SK-N-SH (cell line): Measurements from ENCODE around the gene PLXNA4. TPM values are rescaled to one million over a fixed set of nuclear protein-coding genes. Genes with fewer than 3 reads are reported as not detected.

Experiments
- CTCF ChIA-PET: fragments of 300-600, 350-600 bp; formaldehyde crosslinking; extraction: SDS; loops from one replicate; lab custom pipeline; 2021; lab: Yijun Ruan, JAX
- POLR2A ChIA-PET: fragments of 350-600 bp; sonication (Branson Sonifier 250); formaldehyde crosslinking; extraction: SDS; loops from one replicate; lab custom pipeline; 2020; ENCODE audit warnings: antibody characterized with exemption, inconsistent platforms; lab: Yijun Ruan, JAX
- DNase-seq: peaks from one replicate; pipeline ENCODE4 v3.0.0; 2012
- H2AFZ ChIP-seq: fragments of 200-600 bp; sonication (generic); 2 replicates; pipeline ENCODE4 v1.8.1; 2016; ENCODE audit warnings: antibody characterized with exemption, mild to moderate bottlenecking, low read depth
- H3F3A ChIP-seq: fragments of 200-600 bp; sonication (generic); replicated peaks from 2 replicates; pipeline ENCODE3; 2016; ENCODE audit warnings: antibody characterized with exemption, mild to moderate bottlenecking; ENCODE audit not compliant: insufficient read depth
- H3K27ac ChIP-seq, 2 experiments: fragments of 200-500 bp in 1 of 2; fragments of 200-600 bp in 1 of 2; sonication (Bioruptor generic) in 1 of 2; sonication (generic), shearing (Covaris generic) in 1 of 2; 2 replicates each; pipeline versions ENCODE4 v1.5.1 to v1.6.1; 2014 to 2016; ENCODE audit warnings: low read depth in 2 of 2, inconsistent platforms in 1 of 2, low read length in 1 of 2, mild to moderate bottlenecking in 1 of 2, mixed read lengths in 1 of 2
- H3K27me3 ChIP-seq: fragments of 200-600 bp; sonication (generic), shearing (Covaris generic); 2 replicates; pipeline ENCODE4 v1.6.1; 2016; ENCODE audit warnings: mixed run types; ENCODE audit not compliant: insufficient read depth
- H3K36me3 ChIP-seq, 2 experiments: fragments of 200-500 bp in 1 of 2; fragments of 200-600 bp in 1 of 2; sonication (Bioruptor generic) in 1 of 2; sonication (generic) in 1 of 2; replicated peaks in 1 of 2; 2 replicates each; pipeline versions ENCODE3 to v1.5.1; 2014 to 2016; ENCODE audit warnings: low read length in 1 of 2, mild to moderate bottlenecking in 1 of 2; ENCODE audit not compliant: insufficient read depth in 2 of 2, control insufficient read depth in 1 of 2
- H3K4me1 ChIP-seq, 2 experiments: fragments of 200-500 bp in 1 of 2; fragments of 200-600 bp in 1 of 2; sonication (Bioruptor generic) in 1 of 2; sonication (generic), shearing (Covaris generic) in 1 of 2; 2 replicates each; pipeline versions ENCODE4 v1.5.1 to v1.6.1; 2014 to 2016; ENCODE audit warnings: low read depth in 1 of 2, low read length in 1 of 2, mixed run types in 1 of 2; ENCODE audit not compliant: insufficient read depth in 2 of 2, control insufficient read depth in 1 of 2
- H3K4me2 ChIP-seq: fragments of 200-600 bp; sonication (generic), shearing (Covaris generic); 2 replicates; pipeline ENCODE4 v1.6.1; 2017; ENCODE audit warnings: mixed run types
- H3K4me3 ChIP-seq, 2 experiments: fragments of 200-500 bp in 1 of 2; fragments of 200-600 bp in 1 of 2; sonication (Bioruptor generic) in 1 of 2; sonication (generic), shearing (Covaris generic) in 1 of 2; 2 replicates each; pipeline versions ENCODE4 v1.5.1 to v1.8.1; 2014 to 2016; ENCODE audit warnings: low read depth in 2 of 2, inconsistent platforms in 1 of 2, low read length in 1 of 2, mild to moderate bottlenecking in 1 of 2, mixed read lengths in 1 of 2, moderate library complexity in 1 of 2
- H3K79me2 ChIP-seq: fragments of 200-600 bp; sonication (generic); 2 replicates; pipeline ENCODE4 v1.8.1; 2017; ENCODE audit warnings: mild to moderate bottlenecking; ENCODE audit not compliant: insufficient read depth
- H3K9ac ChIP-seq: fragments of 200-600 bp; sonication (generic); 2 replicates; pipeline ENCODE4 v1.6.1; 2017; ENCODE audit warnings: mixed run types
- H3K9me2 ChIP-seq: fragments of 200-600 bp; sonication (generic); 2 replicates; pipeline ENCODE4 v1.6.1; 2017; ENCODE audit warnings: mixed run types
- H3K9me3 ChIP-seq: fragments of 200-600 bp; sonication (generic); 2 replicates; pipeline ENCODE4 v1.6.1; 2017; ENCODE audit warnings: mixed run types, mild to moderate bottlenecking, moderate library complexity
- H4K20me1 ChIP-seq: fragments of 200-600 bp; sonication (generic); 2 replicates; pipeline ENCODE4 v1.6.1; 2017; ENCODE audit warnings: mild to moderate bottlenecking, mixed run types; ENCODE audit not compliant: insufficient read depth
- CTCF ChIP-seq: fragments of 200-600 bp; sonication (generic); IDR thresholded peaks from 2 replicates; pipeline ENCODE4 v1.6.1; 2017; ENCODE audit warnings: antibody characterized with exemption, mild to moderate bottlenecking, moderate library complexity
- EP300 ChIP-seq, 2 experiments: IDR thresholded peaks; 2 replicates each; pipeline versions ENCODE4 v1.4.0 to v1.6.1; 2012; ENCODE audit warnings: borderline replicate concordance in 1 of 2, low read depth in 1 of 2, low read length in 1 of 2
- EZH2phosphoT487 ChIP-seq: fragments of 200-600 bp; sonication (generic); IDR thresholded peaks from 2 replicates; pipeline ENCODE4 v1.6.1; 2017; ENCODE audit warnings: low read depth, mixed run types, mild to moderate bottlenecking, antibody characterized with exemption, moderate library complexity, borderline replicate concordance
- FOXJ3 ChIP-seq: sonication (generic); formaldehyde crosslinking; IDR thresholded peaks from 2 replicates; pipeline ENCODE4 v1.5.1; 2020; ENCODE audit warnings: mild to moderate bottlenecking, missing genetic modification reagents
- FOXM1 ChIP-seq: IDR thresholded peaks from 2 replicates; pipeline ENCODE4 v1.4.0; 2012; ENCODE audit warnings: low read depth, mild to moderate bottlenecking
- GABPA ChIP-seq: IDR thresholded peaks from 2 replicates; pipeline ENCODE4 v1.4.0; 2012; ENCODE audit warnings: low read depth, mild to moderate bottlenecking
- GATA2 ChIP-seq: sonication (generic); formaldehyde crosslinking; IDR thresholded peaks from 2 replicates; pipeline ENCODE4 v1.5.0; 2020; ENCODE audit warnings: mild to moderate bottlenecking, missing genetic modification reagents
- JUND ChIP-seq: IDR thresholded peaks from 2 replicates; pipeline ENCODE4 v1.4.0; 2012
- MXI1 ChIP-seq: IDR thresholded peaks from 2 replicates; pipeline ENCODE4 v1.6.1; 2012; ENCODE audit warnings: mild to moderate bottlenecking, low read depth, low read length, improper control_type of control experiment
- NFIC ChIP-seq: IDR thresholded peaks from 2 replicates; pipeline ENCODE4 v1.4.0; 2012; ENCODE audit warnings: borderline replicate concordance
- REST ChIP-seq: IDR thresholded peaks from 2 replicates; pipeline ENCODE4 v1.6.1; 2012; ENCODE audit warnings: mild to moderate bottlenecking, low read depth, low read length, moderate library complexity
- SIN3A ChIP-seq: IDR thresholded peaks from 2 replicates; pipeline ENCODE4 v1.6.1; 2012; ENCODE audit warnings: low read depth, mild to moderate bottlenecking, low read length, moderate library complexity, borderline replicate concordance
- SMC3 ChIP-seq: IDR thresholded peaks from 2 replicates; pipeline ENCODE4 v1.6.1; 2012; ENCODE audit warnings: low read depth, low read length, improper control_type of control experiment
- TEAD4 ChIP-seq: IDR thresholded peaks from 2 replicates; pipeline ENCODE4 v1.4.0; 2012; ENCODE audit warnings: mild to moderate bottlenecking, borderline replicate concordance; ENCODE audit not compliant: insufficient read depth
- WGBS: methylation state at CpG from one replicate; pipeline ENCODE4 v1.1.6; 2017; ENCODE audit warnings: low lambda C conversion rate; 5-methylcytosine and 5-hydroxymethylcytosine counted together
- polyA plus RNA-seq, 3 experiments: library from polyadenylated mRNA; depleted of rRNA; stranded (reverse); fragments of >200 nt; gene quantifications; 2 replicates each; pipeline ENCODE4 v1.2.3, GENCODE V29; 2012
- TF ChIP-seq, protein P1 (sequence below): IDR thresholded peaks from 2 replicates; pipeline ENCODE4 v1.4.0; 2012; ENCODE audit warnings: low read depth, borderline replicate concordance
- TF ChIP-seq, protein P2 (sequence below): IDR thresholded peaks from 2 replicates; pipeline ENCODE4 v1.4.0; 2012; ENCODE audit warnings: low read depth

Gene PLXNA4
- polyA plus RNA-seq, 1 of the 3 experiments (the other 2 are of a cell fraction): 2.4 TPM

DNA sequence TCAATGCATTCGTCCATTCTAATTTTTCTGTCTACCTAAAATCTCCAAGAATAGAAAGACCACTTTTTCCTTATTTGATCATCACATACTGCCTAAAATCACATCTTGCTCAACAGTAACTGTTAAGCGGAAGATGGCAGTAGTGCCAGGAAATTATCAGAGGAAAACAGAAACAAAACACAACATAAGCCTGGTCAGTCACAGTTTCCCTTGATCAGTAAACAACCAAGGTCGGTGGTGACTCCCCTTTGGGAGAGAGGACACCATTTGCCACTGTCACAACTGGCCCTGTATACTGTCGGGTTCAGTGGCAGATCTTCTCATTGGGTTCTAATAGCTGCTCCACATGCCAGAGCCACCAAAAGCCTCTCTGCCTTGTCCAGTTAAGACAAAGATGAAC lies 106.6 kb downstream of the PLXNA4 start:
- WGBS: 54% methylated on average over 4 of the region's 4 CpGs
- no peaks in the 10 kb centered on the region for H3K36me3 ChIP-seq
- H3K9me3 ChIP-seq: no peaks in the 10 kb centered on the region
- no peaks in the 10 kb centered on the region; the same call in 1 of the 2 replicates for H3K27me3 ChIP-seq
- no peak for DNase-seq
- no peak overlapping the region for H2AFZ ChIP-seq
- H3K4me2 ChIP-seq: no peak overlapping the region
- TF ChIP-seq, protein P1, sequence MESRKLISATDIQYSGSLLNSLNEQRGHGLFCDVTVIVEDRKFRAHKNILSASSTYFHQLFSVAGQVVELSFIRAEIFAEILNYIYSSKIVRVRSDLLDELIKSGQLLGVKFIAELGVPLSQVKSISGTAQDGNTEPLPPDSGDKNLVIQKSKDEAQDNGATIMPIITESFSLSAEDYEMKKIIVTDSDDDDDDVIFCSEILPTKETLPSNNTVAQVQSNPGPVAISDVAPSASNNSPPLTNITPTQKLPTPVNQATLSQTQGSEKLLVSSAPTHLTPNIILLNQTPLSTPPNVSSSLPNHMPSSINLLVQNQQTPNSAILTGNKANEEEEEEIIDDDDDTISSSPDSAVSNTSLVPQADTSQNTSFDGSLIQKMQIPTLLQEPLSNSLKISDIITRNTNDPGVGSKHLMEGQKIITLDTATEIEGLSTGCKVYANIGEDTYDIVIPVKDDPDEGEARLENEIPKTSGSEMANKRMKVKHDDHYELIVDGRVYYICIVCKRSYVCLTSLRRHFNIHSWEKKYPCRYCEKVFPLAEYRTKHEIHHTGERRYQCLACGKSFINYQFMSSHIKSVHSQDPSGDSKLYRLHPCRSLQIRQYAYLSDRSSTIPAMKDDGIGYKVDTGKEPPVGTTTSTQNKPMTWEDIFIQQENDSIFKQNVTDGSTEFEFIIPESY: no peak
- no peak for TF ChIP-seq SMC3
- no peak for TF ChIP-seq GABPA
- TF ChIP-seq SIN3A: no peak
- TF ChIP-seq CTCF: no peak
- no peak for TF ChIP-seq TEAD4
- no peak for TF ChIP-seq EP300 (IDR thresholded peaks at IDR 0.05; ENCODE audit: borderline replicate concordance in 1 of 2, low read depth in 1 of 2, low read length in 1 of 2)
- TF ChIP-seq EZH2phosphoT487: no peak
- TF ChIP-seq NFIC: no peak
- TF ChIP-seq FOXM1: no peak
- no peak for TF ChIP-seq FOXJ3 (CRISPR knock-in tag)
- no peak for TF ChIP-seq MXI1
- TF ChIP-seq, protein P2, sequence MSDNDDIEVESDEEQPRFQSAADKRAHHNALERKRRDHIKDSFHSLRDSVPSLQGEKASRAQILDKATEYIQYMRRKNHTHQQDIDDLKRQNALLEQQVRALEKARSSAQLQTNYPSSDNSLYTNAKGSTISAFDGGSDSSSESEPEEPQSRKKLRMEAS: no peak
- TF ChIP-seq REST: no peak
- TF ChIP-seq GATA2 (CRISPR knock-in tag): no peak
- no peak for TF ChIP-seq JUND
- no peak overlapping the region for H3K4me3 ChIP-seq
- H3K4me1 ChIP-seq: peaks cover 12 to 35% of the 10 kb centered on the region in 2 experiments
- H3K27ac ChIP-seq: no peak overlapping the region
- no peak overlapping the region for H3K9ac ChIP-seq
- H3K9me2 ChIP-seq: no peaks in the 10 kb centered on the region
- H4K20me1 ChIP-seq: no peaks in the 10 kb centered on the region
- ChIA-PET CTCF (interaction anchor here (1.1 to 1.2 kb wide), 2 partner anchors 29 to 75 kb away, joined by 3 read pairs; no protein-coding TSS in a partner anchor), POLR2A (no interaction called here)
- no peaks in the 10 kb centered on the region for H3K79me2 ChIP-seq
- no peaks in the 10 kb centered on the region for H3F3A ChIP-seq
